ENCODE data around the gene PTHLH.

Gene PTHLH

GRCh38 chr12:27911397-27911796, 61.1 kb downstream of the PTHLH start:
- TF ChIP-seq ZFX (IDR thresholded peaks at IDR 0.05): no peak
- TF ChIP-seq, protein P1, sequence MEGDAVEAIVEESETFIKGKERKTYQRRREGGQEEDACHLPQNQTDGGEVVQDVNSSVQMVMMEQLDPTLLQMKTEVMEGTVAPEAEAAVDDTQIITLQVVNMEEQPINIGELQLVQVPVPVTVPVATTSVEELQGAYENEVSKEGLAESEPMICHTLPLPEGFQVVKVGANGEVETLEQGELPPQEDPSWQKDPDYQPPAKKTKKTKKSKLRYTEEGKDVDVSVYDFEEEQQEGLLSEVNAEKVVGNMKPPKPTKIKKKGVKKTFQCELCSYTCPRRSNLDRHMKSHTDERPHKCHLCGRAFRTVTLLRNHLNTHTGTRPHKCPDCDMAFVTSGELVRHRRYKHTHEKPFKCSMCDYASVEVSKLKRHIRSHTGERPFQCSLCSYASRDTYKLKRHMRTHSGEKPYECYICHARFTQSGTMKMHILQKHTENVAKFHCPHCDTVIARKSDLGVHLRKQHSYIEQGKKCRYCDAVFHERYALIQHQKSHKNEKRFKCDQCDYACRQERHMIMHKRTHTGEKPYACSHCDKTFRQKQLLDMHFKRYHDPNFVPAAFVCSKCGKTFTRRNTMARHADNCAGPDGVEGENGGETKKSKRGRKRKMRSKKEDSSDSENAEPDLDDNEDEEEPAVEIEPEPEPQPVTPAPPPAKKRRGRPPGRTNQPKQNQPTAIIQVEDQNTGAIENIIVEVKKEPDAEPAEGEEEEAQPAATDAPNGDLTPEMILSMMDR (conservative IDR thresholded peaks at IDR 0.05): no peak
- H3K27ac ChIP-seq: no peak overlapping the region

Measured in C4-2B (cell line).